HAP-1 (cell line): Measurements from ENCODE around the gene LSS.

ENCODE experiments used
- DNase-seq, 2 experiments: peaks; one replicate each; pipeline ENCODE4 v3.0.0-alpha.2; 2016 to 2020; ENCODE audit warnings: low spot score in 2 of 2
- H3K27me3 ChIP-seq: fragments of 250-450 bp; sonication (Bioruptor Pico); 2 replicates; pipeline ENCODE4 v1.5.1; 2020; ENCODE audit warnings: low read depth, mild to moderate bottlenecking, moderate library complexity
- H3K36me3 ChIP-seq: fragments of 250-450 bp; sonication (Bioruptor Pico); replicated peaks from 2 replicates; pipeline ENCODE4 v1.5.1; 2020; ENCODE audit warnings: mild to moderate bottlenecking
- H3K4me1 ChIP-seq: fragments of 250-450 bp; sonication (Bioruptor Pico); 2 replicates; pipeline ENCODE4 v1.5.1; 2020; ENCODE audit warnings: mild to moderate bottlenecking
- H3K4me3 ChIP-seq: fragments of 250-450 bp; sonication (Bioruptor Pico); 2 replicates; pipeline ENCODE4 v1.5.1; 2020; ENCODE audit warnings: mild to moderate bottlenecking, moderate library complexity
- H3K9me3 ChIP-seq: fragments of 250-450 bp; sonication (Bioruptor Pico); 2 replicates; pipeline ENCODE4 v1.5.1; 2020; ENCODE audit warnings: mild to moderate bottlenecking, moderate library complexity
- in situ Hi-C: fragments of 300-500 bp; cut with MboI; formaldehyde crosslinking; loops from 3 replicates; pipeline ENCODE4 v1.14.3; 2020; ENCODE audit warnings: low sequenced_read_pairs, inconsistent platforms, mixed read lengths

The LSS gene

DNA sequence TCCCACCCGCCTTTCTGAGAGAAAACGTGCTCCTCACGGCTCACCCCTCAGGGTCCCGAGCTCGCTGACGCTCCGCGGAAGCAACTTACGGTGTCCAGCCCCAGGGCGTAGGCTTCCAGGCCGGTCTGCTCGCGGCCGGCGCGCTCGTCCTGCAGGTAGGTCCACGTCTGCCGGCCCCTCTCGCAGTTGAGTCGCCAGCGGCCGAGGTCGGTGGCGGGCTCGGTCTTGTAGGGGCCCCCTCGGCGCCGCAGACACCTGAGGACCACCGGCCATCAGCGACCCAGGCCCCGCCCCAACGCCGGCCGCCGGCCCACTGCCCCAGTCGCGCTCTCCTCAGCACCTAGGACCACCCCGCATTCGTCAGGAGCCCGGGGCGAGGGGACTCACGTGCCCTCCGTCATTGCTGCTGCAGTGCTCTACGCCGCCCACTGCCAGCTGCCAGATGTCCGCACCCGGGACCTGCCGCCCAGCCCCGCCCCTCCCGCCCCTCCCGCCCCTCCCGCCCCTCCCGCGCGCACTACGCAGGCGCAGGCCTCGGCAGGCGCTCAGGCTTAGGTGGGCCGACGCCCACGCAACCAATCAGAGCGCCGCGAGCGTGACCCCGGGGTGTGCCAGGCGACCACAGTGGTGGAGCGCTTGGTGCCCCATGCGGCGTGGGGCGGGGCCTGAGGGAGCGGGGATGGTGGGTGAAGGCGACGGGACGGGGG lies at the start of gene LSS:
LSS (minus strand) TSS at position 430 of the 707 bp plus-strand sequence; CDS start at position 401, 29 bp downstream.
- H3K27me3 ChIP-seq = no peaks in the 10 kb centered on the region
- peaks cover 11% of the 10 kb centered on the region for H3K4me1 ChIP-seq
- H3K4me3 ChIP-seq = peak within 1 kb of the TSS; percentile 77
- DNase-seq = peak; percentile 92 to 100
- in situ Hi-C loops = no loop called here
- H3K36me3 ChIP-seq = peaks cover 40% of the 10 kb centered on the region
- H3K9me3 ChIP-seq = peaks cover 13% of the 10 kb centered on the region

DNA sequence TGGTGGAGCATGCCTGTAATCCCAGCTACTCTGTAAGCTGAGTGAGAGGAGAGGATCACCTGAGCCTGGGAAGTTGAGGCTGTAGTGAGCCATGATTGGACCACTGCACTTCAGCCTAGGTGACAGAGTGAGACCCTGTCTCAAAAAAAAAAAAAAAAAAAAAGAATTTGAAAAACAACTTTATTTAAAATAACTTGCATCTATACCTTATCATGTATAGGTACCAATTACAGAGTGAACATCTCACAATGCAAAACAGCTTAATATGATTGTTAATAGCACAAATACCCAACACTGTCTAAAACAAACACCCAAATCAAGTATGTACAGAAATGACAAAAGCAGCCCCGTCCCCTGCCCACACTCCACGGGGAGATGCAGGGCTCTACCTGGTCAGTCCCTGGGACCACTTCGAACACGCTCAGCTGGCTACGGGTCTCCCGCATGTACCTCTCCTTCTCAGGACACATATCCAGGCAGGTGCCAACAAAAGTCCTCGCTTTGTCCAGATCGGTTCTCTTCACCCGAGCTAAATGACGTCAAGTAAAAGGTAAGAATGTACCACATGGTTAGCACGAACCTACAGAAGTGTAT lies 46.3 kb upstream of the LSS start:
- no peaks in the 10 kb centered on the region for H3K4me1 ChIP-seq
- no peak for DNase-seq
- in situ Hi-C loops = no loop called here
- H3K9me3 ChIP-seq = no peaks in the 10 kb centered on the region
- no peaks in the 10 kb centered on the region for H3K27me3 ChIP-seq
- H3K36me3 ChIP-seq = peaks cover 88% of the 10 kb centered on the region
- no peak overlapping the region for H3K4me3 ChIP-seq

DNA sequence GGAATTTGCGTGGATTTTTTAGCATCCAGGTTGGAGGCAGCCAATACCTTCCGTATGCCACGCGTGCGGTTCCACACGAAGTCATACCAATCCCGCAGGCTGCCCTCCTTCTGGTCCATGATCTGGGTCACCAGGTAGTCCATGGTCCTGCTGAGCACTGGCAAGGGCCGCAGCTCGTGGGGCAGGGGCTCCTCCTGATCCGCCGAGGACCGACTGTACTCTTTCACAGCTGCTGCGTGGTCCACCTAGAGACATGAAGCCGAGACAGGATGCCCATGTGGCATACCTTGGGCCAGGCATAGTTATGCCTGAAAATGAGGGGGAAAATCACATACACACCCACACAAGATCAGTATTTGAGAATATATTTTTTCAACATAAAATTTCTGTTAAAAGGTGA lies 44.8 kb upstream of the LSS start:
- Histone ChIP-seq H3K36me3 (peaks cover 90% of the 10 kb centered on the region), H3K4me3 (no peak overlapping the region), H3K9me3 (no peaks in the 10 kb centered on the region), H3K4me1 (no peaks in the 10 kb centered on the region), H3K27me3 (no peaks in the 10 kb centered on the region)
- no peak for DNase-seq
- in situ Hi-C loops = no loop called here

- DNase-seq = no peak
- no peaks in the 10 kb centered on the region for H3K27me3 ChIP-seq
- H3K4me1 ChIP-seq = no peaks in the 10 kb centered on the region
- H3K9me3 ChIP-seq = no peaks in the 10 kb centered on the region
- H3K4me3 ChIP-seq = no peak overlapping the region
- H3K36me3 ChIP-seq = peaks cover 97% of the 10 kb centered on the region
- in situ Hi-C loops = no loop called here
Observed at GRCh38 chr21:46269466-46269865, 40.9 kb upstream of the LSS start.

DNA sequence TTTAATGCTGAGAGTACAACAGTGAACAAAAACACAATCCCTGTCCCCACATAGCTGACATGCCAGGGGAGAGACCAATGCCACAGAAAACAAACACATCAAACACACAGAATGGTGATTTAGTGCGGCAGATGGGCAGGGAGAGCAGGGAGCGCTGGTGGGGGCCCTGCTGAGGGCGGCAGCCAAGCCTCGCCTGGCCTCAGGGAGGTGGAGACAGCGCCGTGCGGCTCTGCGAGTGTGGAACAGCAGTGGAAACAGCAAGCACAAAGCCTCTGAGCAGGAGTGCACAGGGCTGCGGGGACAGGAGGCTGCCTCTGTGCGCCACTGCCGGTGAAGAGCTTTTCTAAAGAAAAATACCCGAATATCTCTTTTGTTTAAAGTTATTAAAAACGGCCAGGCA lies 39.8 kb upstream of the LSS start:
- DNase-seq = no peak
- H3K27me3 ChIP-seq = no peaks in the 10 kb centered on the region
- no peak overlapping the region for H3K4me3 ChIP-seq
- in situ Hi-C loops = no loop called here
- H3K4me1 ChIP-seq = no peaks in the 10 kb centered on the region
- peaks cover 91% of the 10 kb centered on the region for H3K36me3 ChIP-seq
- H3K9me3 ChIP-seq = no peaks in the 10 kb centered on the region

DNA sequence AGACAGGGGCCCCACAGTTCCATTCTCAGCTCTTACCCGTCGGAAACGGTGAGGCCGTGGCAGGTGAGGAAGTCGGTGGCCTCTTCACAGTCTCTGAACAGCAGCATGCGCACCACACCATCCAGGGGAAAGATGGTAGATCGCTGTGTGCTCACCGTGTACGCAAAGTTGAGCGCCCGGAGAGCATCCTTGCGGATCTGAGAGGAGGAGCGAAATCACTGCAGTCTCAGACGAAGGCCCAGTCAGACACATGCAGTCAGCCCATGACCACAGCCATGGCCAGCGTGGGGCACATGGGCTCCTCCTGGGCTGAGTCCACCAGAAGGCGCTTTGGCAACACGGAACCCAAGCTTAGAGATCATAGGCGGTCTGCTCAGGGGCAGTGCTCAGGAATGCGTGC lies 38.4 kb upstream of the LSS start:
- Histone ChIP-seq H3K4me3 (no peak overlapping the region), H3K9me3 (no peaks in the 10 kb centered on the region), H3K27me3 (no peaks in the 10 kb centered on the region), H3K4me1 (no peaks in the 10 kb centered on the region), H3K36me3 (peaks cover 81% of the 10 kb centered on the region)
- DNase-seq = no peak
- in situ Hi-C loops = no loop called here

DNA sequence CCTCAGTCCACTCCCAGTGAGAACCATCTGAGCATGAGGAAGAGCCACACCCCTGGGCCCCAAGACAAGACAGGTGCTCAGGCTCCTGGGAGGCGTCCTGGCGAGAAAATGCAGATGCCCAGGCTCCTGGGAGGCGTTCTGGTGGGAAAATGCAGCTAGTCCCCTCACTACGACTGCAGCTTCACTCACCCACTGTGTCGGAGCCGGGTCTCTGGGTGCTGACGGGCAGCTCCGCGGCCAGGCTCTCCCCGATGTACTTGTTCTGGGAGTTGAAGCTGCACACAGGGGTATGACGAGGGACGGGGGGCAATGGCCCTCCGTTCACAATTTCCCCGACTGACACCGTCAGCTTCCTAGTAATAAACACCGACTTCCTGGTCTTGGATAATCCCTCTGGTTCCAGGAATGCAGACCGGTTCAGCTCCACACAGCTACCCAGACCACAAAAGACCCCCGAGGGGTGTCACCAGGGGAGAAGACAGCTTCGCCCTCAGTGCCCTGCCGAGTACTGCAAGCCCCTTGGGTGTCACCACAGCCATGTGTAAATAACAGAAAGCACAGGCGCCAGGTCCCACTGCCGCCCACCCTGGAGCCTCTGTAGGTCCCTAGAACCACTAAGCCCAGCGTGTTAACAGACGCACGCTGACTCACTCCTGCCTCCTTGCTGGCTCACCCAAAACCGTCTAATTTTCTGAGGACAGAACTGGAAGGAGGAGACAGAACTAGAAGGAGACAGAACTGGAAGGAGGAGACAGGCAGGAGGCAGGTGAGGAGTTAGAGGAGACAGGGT lies 37.4 kb upstream of the LSS start:
- DNase-seq = no peak

GRCh38 chr21:46264690-46265144 lies 36.1 kb upstream of the LSS start:
- H3K4me1 ChIP-seq = no peaks in the 10 kb centered on the region
- DNase-seq = peak in 1 of 2 experiments; percentile 39
- in situ Hi-C loops = no loop called here
- no peak overlapping the region for H3K4me3 ChIP-seq
- peaks cover 79% of the 10 kb centered on the region for H3K36me3 ChIP-seq
- H3K27me3 ChIP-seq = no peaks in the 10 kb centered on the region
- no peaks in the 10 kb centered on the region for H3K9me3 ChIP-seq

More for the DNA sequence above, 37.4 kb upstream of the LSS start:
- no peaks in the 10 kb centered on the region for H3K4me1 ChIP-seq
- H3K27me3 ChIP-seq = no peaks in the 10 kb centered on the region
- peaks cover 80% of the 10 kb centered on the region for H3K36me3 ChIP-seq
- H3K4me3 ChIP-seq = no peak overlapping the region
- H3K9me3 ChIP-seq = no peaks in the 10 kb centered on the region
- in situ Hi-C loops = no loop called here

DNA sequence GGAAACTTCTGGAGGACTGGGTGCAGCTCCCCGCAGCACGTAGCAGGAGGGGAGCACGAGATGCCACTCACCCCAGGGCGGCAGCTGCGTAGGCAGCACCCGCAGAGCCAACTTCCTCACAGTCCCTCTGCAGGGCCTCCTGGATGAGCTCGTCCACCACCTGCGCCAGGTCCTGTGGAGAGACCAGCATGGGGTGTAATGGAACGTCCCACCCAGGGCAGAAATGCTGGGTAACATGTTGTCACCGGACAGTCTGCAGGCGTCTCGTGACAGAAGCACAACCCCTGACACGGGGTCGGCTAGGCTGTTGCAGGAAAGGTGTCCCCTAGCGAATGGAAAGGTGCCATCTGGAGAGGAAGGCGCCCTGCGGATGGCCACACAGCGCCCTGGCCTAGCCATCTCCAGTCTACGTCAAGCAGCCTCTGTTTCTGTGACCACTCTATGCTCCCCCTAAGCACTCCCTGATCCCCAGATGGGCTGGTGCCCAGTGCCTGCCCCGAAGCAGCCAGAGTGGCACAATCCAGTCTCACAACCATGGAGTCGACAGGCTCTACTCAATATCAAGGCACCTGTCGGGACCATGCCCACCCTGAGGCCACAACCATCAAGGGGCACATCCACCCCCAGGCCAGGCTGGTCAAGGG lies 35.6 kb upstream of the LSS start:
- Histone ChIP-seq H3K4me3 (no peak overlapping the region), H3K4me1 (no peaks in the 10 kb centered on the region), H3K27me3 (no peaks in the 10 kb centered on the region), H3K36me3 (peaks cover 77% of the 10 kb centered on the region), H3K9me3 (no peaks in the 10 kb centered on the region)
- in situ Hi-C loops = no loop called here
- no peak for DNase-seq

DNA sequence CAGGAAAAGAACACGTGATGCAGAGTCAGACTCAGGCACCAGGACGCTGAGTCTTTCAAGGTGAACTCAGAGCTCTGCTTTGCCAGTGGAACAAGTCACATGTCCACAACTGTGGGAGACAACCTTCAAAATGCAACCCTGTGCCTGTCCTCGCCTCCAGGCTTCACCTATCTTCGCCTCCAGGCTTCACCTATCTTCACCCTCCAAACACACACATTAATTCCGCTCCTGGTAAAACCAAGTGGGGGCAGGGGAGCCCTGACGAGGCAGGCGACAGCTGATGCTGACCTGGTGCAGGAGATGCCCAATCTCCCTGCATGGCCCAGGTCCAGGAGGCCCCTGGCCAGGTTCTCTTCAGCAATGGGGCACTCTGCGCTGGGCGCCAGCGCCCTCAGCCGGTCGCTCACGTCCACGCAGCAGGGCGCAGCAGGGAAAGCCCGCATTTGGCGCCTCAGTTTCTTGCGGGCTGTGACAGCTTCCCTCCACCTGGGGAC lies 28.0 kb upstream of the LSS start:
- no peaks in the 10 kb centered on the region for H3K9me3 ChIP-seq
- in situ Hi-C loops = no loop called here

GRCh38 chr21:46255758-46256337 lies 27.3 kb upstream of the LSS start:
- Histone ChIP-seq H3K9me3 (no peaks in the 10 kb centered on the region), H3K4me1 (no peaks in the 10 kb centered on the region), H3K4me3 (no peak overlapping the region), H3K27me3 (no peaks in the 10 kb centered on the region), H3K36me3 (peaks cover 86% of the 10 kb centered on the region)
- no peak for DNase-seq
- in situ Hi-C loops = no loop called here

More for the DNA sequence above, 28.0 kb upstream of the LSS start:
- peaks cover 85% of the 10 kb centered on the region for H3K36me3 ChIP-seq
- H3K4me3 ChIP-seq = no peak overlapping the region
- no peaks in the 10 kb centered on the region for H3K27me3 ChIP-seq
- no peak for DNase-seq
- H3K4me1 ChIP-seq = no peaks in the 10 kb centered on the region

- Histone ChIP-seq H3K4me1 (no peaks in the 10 kb centered on the region), H3K36me3 (peaks cover 86% of the 10 kb centered on the region), H3K4me3 (no peak overlapping the region), H3K9me3 (no peaks in the 10 kb centered on the region), H3K27me3 (no peaks in the 10 kb centered on the region)
- DNase-seq = no peak
- in situ Hi-C loops = no loop called here
Observed at GRCh38 chr21:46255166-46255565, 26.6 kb upstream of the LSS start.

DNA sequence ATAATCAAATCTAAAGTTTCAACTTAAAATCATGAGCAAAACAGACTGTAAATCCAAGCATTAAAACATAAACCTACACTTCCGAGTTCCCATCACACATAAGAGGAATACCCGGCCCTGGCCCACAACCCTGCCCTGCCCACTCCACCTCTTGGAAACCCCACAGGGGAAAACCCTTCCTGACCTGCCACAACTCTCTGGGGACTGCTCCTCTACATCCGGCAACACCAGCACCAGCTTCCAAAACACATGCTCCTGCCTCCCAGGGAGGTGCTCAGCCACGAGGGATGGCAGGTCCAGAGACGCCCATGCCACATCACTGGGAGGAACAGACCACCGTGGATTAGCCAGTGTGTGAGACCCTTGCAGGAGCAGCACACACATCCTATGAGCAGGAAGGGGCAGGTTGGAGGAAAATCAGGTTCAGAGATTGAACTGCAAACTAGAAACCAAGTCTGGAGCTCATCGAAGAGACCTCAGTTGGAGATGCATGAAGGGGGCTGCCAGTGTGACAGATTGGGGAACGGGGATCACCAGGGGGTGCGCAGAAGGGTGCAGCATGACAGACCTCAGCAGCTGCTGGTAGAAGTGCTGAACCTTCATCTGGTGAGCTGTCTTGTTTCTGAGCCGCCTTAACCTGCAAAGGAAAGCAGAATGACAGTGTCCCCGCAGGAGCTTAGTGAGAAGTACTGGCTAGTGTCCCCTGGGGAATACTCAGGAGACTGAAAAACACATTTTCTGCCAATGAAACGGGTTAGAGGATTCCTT lies 25.8 kb upstream of the LSS start:
- in situ Hi-C loops = no loop called here
- Histone ChIP-seq H3K9me3 (no peaks in the 10 kb centered on the region), H3K27me3 (no peaks in the 10 kb centered on the region), H3K36me3 (peaks cover 89% of the 10 kb centered on the region), H3K4me3 (no peak overlapping the region), H3K4me1 (no peaks in the 10 kb centered on the region)
- no peak for DNase-seq
